ENCODE measurements around the gene LRRC45.

LRRC45 gene

DNA sequence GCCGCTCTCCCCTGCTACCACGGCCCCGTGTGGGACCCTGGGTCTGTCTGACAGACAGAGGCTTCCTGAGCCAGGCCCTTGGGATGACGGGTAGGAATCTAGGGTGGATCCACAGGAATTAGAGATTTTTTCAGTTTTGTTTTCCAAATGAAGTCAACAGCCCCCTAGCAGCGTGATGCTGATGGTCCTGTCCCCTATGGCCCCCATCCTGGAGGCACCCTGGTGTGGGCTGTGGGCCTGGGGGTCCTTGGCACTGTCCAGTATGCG lies 15.9 kb upstream of the LRRC45 start:
- DNase-seq (ENCODE audit: low read depth in 2 of 3, low spot score in 2 of 3) = no peak

DNA sequence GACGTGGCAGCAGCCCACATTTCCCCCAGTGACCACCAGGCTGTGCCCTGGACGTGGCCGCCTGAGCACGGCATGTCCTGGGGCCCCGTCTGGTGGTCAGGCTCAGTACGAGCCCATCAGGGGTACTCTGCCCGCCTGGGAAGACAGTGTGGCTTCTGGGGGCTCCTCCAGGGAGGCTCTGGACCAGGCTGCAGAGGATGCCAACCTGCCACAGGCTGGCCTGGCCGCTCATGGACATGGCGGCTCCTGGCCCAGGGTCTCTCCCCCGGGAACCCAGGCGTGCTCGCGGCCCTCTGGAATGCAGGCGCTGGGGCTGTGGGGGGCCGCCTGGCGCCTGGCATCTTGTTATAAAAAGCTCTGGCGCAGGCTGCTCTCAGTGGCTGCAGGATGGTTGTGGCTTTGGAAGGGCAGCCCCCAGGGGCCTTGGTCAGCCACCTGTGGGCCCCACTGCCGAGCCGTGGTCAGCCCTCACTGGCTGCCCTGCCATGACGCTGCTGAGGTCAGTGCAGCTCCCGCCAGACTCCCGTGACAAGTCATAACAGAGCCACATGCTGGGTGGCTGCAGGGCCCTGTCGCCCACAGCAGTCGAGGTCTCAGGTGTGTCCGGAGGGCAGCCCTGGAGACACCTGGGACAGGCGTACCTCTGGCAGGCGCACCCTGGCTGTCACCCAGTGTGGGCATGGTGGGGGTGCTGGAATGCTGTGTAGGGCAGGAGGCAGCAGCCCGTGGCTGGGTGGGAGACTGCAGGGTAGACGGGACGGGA lies 15.4 kb upstream of the LRRC45 start:
- DNase-seq (ENCODE audit: low read depth in 2 of 3, low spot score in 2 of 3) = no peak

- no peak for DNase-seq (ENCODE audit: low read depth in 2 of 3, low spot score in 2 of 3)
Observed at GRCh38 chr17:82008258-82008940, 14.7 kb upstream of the LRRC45 start.

GRCh38 chr17:82008941-82009405 lies 14.1 kb upstream of the LRRC45 start:
- no peak for DNase-seq (ENCODE audit: low read depth in 2 of 3, low spot score in 2 of 3)

DNA sequence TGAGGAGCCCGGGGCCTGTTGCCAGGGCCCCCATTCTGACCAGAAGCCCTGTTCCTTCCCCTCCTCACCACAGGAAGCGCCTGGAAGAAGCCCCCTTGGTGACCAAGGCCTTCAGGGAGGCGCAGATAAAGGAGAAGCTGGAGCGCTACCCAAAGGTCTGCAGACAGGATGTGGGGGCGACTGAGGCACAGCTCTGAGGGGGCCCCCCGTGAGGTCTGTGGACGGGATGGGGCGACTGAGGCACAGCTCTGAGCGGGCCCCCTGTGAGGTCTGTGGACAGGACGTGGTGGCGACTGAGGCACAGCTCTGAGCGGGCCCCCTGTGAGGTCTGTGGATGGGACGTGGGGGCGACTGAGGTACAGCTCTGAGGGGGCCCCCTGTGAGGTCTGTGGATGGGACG lies 13.7 kb upstream of the LRRC45 start:
- DNase-seq (ENCODE audit: low read depth in 2 of 3, low spot score in 2 of 3) = no peak

DNA sequence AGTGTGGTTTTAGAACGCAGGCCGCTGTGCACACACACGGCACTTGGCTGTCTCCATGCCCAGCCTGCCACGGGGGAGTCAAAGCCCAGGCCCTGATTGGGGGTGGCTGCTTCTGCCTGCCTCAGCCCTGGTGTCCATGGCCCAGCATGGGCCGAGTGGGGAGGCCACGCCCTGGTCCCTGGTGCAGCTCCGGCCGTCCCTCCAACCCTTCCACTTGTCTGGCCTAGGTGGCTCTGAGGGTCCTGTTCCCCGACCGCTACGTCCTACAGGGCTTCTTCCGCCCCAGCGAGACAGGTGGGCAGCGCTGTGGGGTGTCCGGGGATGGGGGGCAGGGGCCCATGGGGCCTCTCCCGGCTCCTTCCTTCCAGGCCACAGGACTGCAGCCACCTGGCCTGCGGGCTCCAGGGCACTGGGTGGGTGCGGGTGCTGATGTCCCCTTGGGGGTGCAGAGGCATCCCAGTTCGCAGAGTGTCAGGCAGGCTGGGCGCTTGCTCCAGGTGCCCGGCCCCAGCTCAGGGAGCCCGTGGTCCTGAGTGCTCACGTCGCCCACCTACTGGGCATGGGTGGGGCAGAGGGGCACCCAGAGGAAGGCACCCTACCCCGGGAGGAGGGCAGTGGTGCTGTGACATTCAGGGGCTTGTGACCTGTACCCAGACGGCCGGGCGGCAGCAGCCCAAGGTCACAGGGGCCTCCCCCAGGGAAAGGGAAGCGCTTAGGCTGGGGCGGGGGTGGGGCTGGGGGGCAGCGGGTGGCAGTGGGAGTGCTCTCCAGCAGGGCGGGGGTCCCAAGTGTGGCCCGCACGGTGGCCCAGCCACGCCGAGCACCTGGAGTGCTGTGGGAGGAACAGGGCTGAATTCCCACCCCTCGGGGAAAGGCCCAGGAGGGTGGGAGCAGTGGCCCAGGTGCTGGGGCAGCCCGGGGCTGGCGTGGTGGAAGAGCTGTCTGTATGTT lies 12.3 kb upstream of the LRRC45 start:
- no peak for DNase-seq (ENCODE audit: low read depth in 2 of 3, low spot score in 2 of 3)

GRCh38 chr17:82011617-82012187 lies 11.4 kb upstream of the LRRC45 start:
- no peak for DNase-seq (ENCODE audit: low read depth in 2 of 3, low spot score in 2 of 3)

DNA sequence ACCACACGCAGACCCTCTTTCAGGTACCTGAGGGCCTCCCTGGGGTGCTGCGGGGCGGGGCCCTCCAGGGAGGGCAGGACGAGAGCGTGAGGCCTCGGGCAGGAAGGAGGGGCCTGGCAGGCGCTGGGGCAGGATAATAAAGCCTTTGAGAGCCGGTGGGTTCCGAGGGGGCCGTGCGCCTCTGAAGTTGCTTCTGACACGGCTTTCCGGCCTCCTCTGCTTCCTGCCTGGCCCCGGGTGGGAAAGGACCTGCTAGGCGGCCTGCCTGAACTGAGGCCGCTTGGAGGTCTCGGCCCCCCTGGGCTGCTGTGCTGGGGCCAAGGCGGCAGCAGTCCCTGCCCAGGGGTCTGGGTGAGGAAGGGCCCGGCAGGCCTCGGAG lies 10.9 kb upstream of the LRRC45 start:
- DNase-seq (ENCODE audit: low read depth in 2 of 3, low spot score in 2 of 3) = no peak

DNA sequence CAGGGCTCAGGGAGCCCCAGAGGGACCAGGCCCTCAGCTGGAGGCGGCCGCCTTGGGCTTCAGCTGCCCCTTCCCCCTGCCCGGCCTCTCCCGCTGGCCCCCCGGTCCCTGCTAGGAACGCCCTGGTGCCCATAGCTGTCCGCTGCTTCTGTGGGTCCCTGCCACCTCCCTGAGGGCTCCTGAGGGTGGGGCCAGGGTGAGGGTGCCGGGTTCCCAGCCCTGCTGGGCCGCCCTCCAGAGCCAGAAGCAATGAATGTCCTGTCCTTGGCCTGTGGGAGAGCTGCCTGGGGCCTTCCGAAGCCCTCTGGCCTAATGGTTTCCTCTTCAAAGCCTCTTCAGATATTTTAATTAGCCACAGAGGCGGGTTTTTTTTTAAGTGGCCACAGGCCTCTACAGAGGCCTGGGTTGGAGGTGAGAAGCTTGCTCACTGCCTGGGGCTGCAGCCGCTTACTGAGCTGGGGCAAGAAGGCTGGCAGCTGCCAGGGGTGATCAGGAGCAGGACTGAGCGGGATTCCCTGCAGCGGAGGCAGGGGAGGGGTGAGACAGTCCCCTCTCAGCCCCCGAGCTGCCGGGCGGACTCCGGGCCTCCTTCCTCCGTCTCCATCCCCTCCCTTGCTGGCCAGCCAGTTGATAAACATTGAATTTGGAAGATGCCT lies 10.3 kb upstream of the LRRC45 start:
- DNase-seq (ENCODE audit: low read depth in 2 of 3, low spot score in 2 of 3) = no peak

- no peak for DNase-seq (ENCODE audit: low read depth in 2 of 3, low spot score in 2 of 3)
Observed at GRCh38 chr17:82013341-82013740, 9.8 kb upstream of the LRRC45 start.

- no peak for DNase-seq (ENCODE audit: low read depth in 2 of 3, low spot score in 2 of 3)
Observed at GRCh38 chr17:82013772-82014321, 9.3 kb upstream of the LRRC45 start.

GRCh38 chr17:82014432-82014831 lies 8.7 kb upstream of the LRRC45 start:
- no peak for DNase-seq (ENCODE audit: low read depth in 2 of 3, low spot score in 2 of 3)

GRCh38 chr17:82014971-82015310 lies 8.2 kb upstream of the LRRC45 start:
- DNase-seq (ENCODE audit: low read depth in 2 of 3, low spot score in 2 of 3) = no peak

DNA sequence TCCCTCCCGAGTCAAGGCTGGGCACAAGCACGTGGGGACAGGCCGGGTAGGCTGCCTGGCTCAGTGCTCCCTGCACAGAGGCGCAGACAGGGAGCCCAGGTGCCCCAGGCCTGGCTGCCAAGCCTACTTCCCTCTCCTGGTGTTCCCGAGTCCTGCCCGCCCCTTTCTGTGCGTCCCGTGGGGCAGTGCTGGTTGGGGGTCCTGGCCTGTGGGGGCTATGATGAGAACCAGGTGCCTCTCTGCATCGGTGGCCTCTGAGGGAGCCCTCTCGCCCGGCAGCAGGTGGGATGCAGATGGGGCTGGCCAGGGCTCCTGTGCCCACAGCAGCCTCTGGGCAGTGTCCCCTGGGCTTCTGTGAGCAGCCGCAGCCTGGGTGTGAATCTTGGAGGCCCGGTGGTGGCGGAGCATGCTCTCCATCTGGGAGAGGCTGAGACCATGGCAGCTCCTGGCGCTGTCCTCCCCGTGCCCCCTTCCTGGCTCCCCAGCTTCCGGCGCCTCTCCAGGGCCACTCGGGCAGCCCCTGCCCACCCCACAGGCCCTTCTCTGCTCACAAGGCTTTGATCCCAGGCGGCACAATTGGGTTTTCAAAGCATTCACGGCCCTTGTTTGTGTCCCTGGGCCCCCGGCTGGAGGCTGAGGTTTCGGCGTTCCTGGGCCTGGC lies 7.7 kb upstream of the LRRC45 start:
- no peak for DNase-seq (ENCODE audit: low read depth in 2 of 3, low spot score in 2 of 3)

DNA sequence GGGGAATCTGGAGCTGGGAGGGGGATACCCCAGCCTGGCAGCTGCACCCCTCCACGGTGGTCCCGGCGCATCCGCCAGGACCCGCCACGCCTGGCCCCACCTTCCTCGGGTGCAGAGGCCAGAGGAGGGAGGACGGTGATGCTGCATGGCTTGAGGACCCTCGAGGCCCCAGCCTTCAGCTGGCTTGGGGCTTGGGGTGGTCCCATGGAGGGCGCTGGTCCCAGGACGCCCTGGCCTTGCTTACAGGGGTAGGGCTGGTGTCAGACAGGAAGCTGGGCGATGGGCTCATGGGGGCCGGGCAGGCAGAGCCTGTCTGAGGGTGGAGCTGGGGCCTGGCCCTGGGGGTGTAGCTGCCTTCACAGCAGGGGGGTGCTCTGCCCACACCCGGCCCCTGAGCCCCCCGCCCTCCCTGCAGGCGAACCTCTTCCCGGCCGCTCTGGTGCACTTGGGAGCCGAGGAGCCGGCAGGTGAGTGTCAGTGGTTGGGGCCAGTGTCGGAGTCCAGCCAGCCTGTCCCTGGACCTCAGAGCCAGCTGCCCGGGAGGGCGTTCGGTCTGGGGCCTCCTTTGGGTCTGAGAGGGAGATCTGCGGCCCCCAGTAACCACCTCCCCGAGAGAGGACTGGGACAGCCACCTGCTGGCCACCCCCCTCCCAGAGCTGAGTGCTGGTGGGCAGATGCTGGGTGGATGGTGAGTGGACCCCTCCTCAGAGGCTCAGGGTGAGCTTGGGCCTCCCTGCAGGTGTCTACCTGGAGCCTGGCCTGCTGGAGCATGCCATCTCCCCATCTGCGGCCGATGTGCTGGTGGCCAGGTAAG lies 6.8 kb upstream of the LRRC45 start:
- no peak for DNase-seq (ENCODE audit: low read depth in 2 of 3, low spot score in 2 of 3)

DNA sequence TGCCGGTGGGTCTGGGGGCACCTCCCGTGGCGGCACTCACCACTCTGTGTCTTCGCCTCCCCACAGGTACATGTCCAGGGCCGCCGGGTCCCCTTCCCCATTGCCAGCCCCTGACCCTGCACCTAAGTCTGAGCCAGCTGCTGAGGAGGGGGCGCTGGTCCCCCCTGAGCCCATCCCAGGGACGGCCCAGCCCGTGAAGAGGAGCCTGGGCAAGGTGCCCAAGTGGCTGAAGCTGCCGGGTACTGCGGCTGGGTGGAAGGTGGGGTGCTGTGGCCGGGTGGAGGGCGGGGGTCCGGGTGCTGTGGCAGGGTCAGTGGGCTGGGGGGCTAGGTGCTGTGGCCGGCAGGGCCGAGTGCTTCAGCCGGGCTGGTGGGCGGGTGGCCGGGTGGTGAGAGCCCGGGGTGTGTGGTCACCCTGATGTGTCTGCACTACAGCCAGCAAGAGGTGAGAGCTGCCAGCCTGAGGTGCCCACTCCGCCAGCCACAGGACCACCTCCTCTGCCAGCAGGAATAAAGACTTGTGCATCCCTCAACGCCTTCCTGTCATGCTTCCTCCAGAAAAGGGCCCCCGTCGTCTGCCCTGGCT lies 6.1 kb upstream of the LRRC45 start:
- no peak for DNase-seq (ENCODE audit: low read depth in 2 of 3, low spot score in 2 of 3)

GRCh38 chr17:82017612-82018151 lies 5.4 kb upstream of the LRRC45 start:
- DNase-seq (ENCODE audit: low read depth in 2 of 3, low spot score in 2 of 3) = no peak

DNA sequence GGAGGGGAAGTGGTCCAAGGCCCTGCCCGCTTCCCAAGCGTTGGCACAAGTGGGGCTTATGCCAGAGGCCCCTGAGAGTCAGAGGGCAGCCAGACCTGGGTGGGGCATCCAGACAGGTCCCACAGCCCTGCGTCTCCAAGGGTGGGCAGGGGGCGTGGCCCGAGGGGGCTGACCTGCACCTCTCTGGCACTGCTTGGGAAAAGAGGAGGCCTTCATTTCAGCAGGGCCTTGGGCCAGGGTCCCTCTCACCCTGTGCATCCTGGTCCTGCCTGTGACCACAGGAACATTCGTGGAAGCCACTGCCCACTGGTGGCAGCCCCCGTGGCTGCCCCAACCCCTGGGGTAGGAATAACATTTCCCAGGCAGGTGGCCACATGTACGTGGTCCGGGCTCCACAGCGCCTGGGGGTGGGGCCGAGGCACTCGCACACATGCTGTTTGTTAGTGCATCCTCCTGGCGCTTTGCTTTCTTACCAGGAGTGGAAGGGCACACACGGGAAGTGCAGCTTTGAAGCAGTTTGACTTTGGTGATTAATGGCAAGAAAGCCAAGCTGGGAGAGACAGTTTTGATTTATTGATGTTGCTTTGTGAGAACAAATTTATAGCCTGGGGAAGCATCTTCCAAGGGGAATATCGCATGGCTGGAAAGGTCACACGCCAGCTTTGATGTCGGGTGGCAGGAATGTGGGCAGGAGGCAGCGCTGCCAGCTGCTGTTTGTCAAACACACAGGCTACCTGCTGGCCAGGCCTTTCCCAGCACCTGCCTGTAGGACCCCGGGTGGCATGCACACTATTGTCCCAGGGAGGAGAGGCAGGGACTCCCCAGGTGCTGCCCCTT lies 4.7 kb upstream of the LRRC45 start:
- no peak for DNase-seq (ENCODE audit: low read depth in 2 of 3, low spot score in 2 of 3)
